GM18511 (cell line): Measurements from ENCODE around the gene CMBL.
A peak's percentile ranks its signal among the peaks of the same experiment; 100 is the strongest.
"Not testable (repeated sequence)": the region's sequence is repeated elsewhere in the genome, so short reads cannot be mapped to it uniquely, and the experiment has no call there.

ENCODE experiments used
- ATAC-seq: cut with Tn5 transposase; IDR thresholded peaks from one replicate; pipeline ENCODE4 v1.9.1; 2021; ENCODE audit warnings: mild to moderate bottlenecking, moderate library complexity; ENCODE audit not compliant: unreplicated experiment

CMBL gene

DNA sequence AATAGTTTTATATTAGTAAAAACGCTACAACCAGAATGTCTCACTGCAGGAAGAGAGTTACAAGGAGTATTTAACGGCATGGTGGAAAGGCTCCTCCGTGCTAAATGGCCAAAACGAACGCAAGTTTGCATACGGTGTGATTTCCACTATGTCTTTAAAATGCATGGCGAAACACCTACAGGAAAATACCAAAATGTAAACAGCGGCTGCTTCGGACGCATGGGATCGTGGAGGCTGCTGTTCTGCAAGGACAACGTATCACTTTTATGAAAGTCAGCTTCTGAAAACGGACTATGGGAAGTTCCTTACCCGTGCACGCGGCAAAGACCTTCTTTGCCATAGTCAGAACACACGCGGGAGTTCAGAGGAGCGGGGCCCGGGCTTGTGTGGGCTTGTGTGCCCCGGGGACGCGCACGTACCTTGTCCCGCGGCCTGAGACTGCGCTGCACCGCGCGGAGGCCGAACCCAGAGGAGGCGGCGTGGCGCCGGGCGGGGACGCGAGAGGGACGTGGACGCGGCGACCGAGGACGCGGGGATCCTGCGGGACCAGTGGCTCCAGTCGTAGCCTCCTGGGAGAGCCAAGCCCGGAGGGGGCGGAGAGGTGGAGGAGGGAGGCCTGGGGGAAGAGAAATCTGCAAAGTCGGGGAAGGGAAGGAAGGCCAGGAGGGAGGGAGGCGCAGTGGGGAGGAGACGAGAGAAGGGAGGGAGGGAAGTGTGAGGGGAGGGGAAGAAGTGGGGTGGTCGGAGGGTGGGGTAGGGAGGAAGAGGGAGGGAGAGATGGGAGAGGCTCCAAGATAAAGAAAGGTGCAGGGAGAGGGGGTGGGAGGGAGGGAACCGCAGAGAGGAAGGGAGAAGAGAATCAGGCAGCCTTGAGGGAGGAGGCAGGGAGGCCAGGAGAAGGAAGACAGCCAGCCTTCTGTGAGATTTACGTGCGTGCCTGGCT, at the start of gene CMBL:
Gene CMBL, minus strand, starts transcription at position 697 of the 943 bp plus-strand sequence. CDS start 17,140 bp downstream, outside the sequence.
- ATAC-seq, result peak; percentile 83

DNA sequence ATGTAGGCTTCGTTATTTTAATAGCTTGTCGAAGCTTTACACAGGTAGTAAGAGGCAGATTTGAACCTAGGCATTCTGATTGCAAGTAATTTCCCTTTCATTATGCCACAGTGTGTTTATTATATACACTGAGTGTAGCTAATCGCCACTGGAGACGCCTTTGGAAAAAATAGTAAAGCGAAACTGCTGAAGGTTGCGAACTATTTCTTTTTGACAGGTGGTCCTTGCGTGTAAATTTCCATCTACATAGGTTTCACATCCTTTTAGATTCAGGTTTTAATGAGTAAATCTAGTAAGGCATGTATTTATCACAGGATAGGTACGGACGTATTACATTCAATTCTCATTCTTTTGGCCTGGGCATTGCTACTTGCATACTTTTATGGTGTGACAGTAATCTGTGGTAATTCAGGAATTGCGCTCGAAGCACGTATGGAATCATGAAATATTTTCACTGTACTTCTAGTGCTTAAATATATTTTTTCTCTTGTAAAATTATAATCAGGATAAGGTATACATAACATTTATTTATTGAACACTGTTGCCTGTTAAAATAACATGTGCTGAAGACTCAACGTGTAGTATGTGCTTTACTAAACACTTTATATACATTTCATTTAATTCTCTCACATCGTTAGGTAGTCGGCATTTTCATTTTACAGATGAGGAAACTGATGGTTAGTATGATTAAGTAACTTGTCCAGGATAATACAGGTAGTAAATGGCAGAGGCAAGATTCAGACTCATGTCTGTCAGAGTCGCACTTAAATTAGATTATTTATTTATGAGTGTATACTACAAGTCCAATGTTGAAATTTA, 47.6 kb upstream of the CMBL start:
- ATAC-seq, result peak; percentile 20

- peak; percentile 26 for ATAC-seq
Measured at GRCh38 chr5:10354048-10354872, 46.6 kb upstream of the CMBL start.

DNA sequence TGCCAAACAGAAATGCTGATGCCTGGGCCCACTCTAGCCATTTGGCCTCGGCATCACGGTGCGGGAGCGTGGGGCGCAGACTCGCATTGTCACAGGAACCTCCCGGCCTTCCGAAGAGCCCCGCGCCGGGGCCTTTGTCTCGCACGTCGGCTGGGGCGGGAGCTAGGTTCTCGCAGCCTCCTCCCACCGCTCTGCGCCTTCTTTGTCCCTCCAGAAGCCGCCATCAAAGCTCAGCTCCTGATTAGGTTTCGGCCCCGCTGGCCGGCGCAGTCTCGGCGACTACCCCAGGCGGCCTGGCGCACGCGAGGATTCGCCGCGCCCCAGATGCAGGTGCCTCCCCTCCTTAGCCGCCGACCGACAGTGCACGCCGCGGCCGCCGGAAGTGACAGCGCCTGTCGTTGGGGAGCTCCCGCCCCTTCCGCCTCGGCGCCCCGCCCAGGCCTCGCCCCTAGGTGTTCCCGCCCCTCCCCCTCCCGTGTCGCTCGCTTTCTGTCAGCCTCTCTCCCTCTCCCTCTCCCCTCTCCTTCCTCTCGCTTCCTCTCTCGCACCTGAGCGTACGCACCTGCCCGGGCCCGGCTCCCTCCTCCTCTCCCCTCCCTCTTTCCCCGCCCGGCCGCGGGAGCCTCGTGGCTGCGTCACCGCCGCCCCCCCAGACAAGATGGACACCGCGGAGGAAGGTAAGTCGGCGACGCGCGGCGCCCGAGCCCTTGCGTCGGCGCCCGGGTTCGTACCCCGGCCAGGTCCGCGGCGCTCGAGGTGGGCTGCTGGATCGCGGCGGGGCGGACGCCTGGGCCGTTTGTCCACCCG, 45.7 kb upstream of the CMBL start, which contains the start of gene MARCHF6:
Gene MARCHF6, plus strand, starts transcription at position 455 of the 807 bp plus-strand sequence. Its CDS starts 204 bp downstream, at position 659.
- peak; percentile 84 for ATAC-seq

- ATAC-seq, result no peak
Measured at GRCh38 chr5:10352430-10353240, 44.9 kb upstream of the CMBL start.

DNA sequence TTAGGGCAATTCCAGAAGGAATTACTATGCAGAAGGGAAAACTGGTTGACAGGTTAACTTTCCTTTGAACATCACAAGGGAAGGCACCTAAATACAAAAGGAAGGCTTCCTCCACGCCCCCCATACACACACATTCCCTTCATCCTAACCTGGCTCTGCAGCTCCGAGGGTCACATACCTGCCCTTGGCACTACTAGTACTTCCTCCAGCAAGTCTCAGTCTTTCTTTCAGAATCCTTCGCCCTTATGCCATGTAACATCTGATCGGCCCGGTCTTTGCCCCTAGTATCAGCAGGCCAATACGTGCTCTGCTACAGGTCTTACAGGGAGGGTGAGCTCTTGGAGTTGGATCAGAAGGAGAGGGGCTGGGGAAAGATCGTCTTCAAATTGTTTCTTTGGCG, 44.2 kb upstream of the CMBL start:
- ATAC-seq, result no peak

- ATAC-seq, result no peak
Measured at GRCh38 chr5:10351199-10351905, 43.6 kb upstream of the CMBL start.

- no peak for ATAC-seq
Measured at GRCh38 chr5:10348258-10348657, 40.6 kb upstream of the CMBL start.

GRCh38 chr5:10344461-10345106, 36.9 kb upstream of the CMBL start:
- not testable (repeated sequence) for ATAC-seq

GRCh38 chr5:10343486-10343885, 35.8 kb upstream of the CMBL start:
- ATAC-seq, result no peak

GRCh38 chr5:10339958-10340357, 32.3 kb upstream of the CMBL start:
- no peak for ATAC-seq

GRCh38 chr5:10339058-10339811, 31.5 kb upstream of the CMBL start:
- no peak for ATAC-seq

GRCh38 chr5:10338686-10339057, 31.0 kb upstream of the CMBL start:
- ATAC-seq, result no peak

- ATAC-seq, result no peak
Measured at GRCh38 chr5:10337986-10338385, 30.3 kb upstream of the CMBL start.

DNA sequence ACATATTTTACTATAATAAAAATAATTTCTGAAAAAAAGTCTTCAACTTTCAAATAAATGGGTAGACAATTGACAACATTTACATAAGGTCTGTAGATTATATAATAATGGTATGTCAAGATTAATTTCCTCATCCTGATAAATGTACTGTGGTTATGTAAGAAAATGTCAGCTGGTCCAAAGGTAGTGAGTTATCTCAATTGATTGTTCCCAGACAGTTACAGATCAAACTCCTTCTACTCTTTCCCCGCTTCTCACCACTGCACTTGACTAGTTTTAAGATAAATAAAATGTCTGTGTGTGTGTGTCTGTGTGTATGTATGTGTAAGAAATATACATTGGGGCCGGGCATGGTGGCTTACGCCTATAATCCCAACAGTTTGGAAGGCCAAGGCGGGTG, 29.4 kb upstream of the CMBL start:
- no peak for ATAC-seq

- no peak for ATAC-seq
Measured at GRCh38 chr5:10335711-10336470, 28.2 kb upstream of the CMBL start.

- ATAC-seq, result no peak
Measured at GRCh38 chr5:10334831-10335230, 27.1 kb upstream of the CMBL start.
